GM21515 (cell line): ENCODE measurements around the gene TANGO2.

ENCODE experiments used
- ATAC-seq: cut with Tn5 transposase; IDR thresholded peaks from one replicate; pipeline ENCODE4 v1.9.1; 2021; ENCODE audit not compliant: unreplicated experiment

The TANGO2 gene

GRCh38 chr22:20024650-20025397 is 3.9 kb downstream of the TANGO2 start:
- no peak for ATAC-seq

- no peak for ATAC-seq
These were observed 4.7 kb downstream of the TANGO2 start for GRCh38 chr22:20025401-20026203.

- ATAC-seq = no peak
These were observed 5.4 kb downstream of the TANGO2 start for GRCh38 chr22:20026204-20026908.

- no peak for ATAC-seq
These were observed 6.2 kb downstream of the TANGO2 start for GRCh38 chr22:20026996-20027601.

DNA sequence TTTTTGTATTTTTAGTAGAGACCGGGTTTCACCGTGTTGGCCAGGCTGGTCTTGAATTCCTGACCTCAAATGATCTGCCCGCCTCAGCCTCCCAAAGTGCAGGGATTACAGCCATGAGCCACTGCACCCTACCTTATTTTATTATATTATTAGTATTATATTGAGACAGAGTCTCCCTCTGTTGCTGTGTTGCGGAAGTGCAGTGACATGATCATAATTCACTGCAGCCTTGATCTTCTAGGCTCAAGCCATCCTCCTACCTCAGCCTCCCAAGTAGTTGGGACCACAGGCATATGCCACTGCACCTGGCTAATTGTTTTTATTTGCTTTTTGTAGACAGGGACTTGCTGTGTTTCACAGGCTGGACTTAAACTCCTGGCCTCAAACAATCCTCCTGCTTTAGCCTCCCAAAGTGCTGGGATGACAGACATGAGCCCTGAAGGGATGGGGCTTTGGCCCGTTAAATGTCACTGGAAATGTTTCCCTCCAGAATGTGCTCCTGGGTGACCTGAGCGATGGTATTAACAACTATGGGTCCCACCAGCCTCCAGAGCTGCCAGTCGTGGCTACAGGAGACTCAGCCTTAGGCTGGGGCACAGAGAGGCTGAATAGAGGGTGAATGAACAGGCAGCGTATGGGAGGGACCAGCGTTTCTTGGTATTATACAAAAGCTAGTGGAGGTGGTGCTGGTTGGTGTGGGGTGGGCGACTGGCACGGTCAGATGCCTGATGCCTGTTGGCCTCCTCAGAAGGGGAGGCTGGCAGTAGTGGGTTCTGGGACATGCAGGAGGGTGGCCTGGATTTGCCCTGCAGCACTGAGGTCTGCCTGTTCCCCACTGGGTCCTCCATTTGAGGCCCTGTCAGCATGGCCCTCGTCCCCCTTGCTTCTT is 7.3 kb downstream of the TANGO2 start:
- no peak for ATAC-seq

- ATAC-seq = no peak
These were observed 8.1 kb downstream of the TANGO2 start for GRCh38 chr22:20028855-20029549.

DNA sequence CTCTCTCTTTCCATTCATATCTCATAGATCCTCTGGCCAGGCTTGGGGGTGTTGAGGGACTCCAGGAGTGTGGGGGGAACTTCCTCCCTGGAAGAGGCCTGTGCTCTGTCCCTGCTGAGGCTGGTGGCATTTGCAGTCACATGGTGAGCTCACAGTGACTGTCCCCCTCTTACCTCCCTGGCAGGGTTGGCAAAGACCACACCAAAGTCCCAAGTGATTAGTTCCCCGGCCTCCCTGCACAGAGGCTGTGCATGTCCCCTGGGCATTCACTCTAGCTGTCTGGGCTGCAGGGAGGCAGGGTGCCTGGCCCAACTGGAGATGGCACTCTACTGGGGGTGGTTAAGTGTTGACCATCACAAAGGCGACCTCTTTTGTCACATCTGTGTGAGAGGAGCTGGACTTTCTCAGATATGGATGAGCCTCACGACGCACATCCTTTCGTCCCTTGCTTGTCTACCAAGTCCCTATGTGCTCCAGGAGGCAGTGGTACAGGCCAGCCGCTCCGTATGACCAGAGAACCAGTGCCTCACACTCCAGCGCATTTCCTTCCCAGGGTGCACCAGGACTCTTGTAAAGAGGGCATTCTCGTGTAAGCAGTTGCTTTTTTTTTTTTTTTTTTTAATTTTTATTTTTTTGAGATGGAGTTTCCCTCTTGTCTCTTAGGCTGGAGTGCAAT is 8.8 kb downstream of the TANGO2 start:
- no peak for ATAC-seq

- no peak for ATAC-seq
These were observed 11.0 kb downstream of the TANGO2 start for GRCh38 chr22:20031732-20032406.

DNA sequence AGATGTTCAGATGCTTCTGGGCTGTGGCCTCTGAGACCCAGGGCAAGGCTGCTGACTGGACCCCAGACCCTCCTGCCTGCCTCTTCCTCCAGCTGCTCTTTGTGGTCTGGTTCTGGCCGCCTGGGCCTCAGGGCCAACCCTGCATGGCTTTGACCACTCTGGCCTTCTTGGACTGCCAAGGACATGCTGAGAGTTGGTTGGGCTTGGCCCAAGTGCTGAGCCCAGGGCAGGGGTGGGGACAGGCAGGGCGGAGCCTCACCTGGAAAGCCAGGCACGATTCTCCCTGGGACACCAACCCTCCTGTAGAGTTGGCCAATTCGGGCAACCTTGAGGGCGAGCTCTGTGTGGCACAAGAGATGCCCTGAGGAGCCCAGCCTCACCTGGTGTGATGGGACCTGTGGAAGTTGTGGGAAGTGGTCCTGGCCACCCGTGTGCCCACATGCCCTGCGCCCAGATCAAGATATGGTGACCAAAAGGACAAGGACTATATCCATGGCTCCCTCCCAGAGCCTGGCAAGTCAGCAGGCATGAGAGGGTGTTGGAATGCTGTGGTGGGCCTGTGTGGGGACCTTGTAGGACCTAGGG is 11.6 kb downstream of the TANGO2 start:
- no peak for ATAC-seq

DNA sequence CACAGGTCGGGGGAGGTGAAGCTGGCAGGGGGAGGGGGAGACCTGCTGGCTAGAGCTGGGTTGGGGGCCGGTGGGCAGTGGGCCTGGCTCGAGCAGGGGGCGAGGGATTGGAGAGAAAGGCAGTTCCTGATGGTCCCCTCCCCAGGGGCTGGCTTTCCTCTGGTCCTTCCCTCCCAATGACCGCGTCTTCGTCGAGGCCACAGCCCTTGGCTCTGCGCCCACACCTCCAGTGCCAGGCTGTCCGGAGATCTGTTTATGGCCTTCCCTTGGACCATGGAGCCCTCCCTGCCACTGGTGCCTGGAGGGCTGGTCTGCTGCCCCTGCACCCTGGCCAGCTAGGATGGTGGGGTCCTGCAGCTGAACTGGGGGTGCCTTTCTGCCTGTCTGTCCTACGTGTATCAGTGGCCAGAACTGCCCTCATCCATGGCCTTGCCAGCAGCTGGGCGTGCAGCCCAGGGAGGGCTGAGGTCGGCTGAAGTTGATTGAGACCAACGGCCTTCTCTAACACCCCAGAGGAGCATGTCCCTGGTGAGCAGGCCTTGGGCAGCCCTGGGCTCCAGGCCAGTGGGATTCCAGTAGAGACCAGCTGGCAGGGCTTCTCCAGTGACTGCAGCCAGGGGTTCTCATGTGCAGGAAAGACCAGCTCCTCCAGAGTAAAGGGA is 12.3 kb downstream of the TANGO2 start:
- no peak for ATAC-seq

GRCh38 chr22:20034143-20034542 is 13.2 kb downstream of the TANGO2 start:
- ATAC-seq = no peak

GRCh38 chr22:20035375-20036083 is 14.6 kb downstream of the TANGO2 start:
- no peak for ATAC-seq

GRCh38 chr22:20036084-20036482 is 15.2 kb downstream of the TANGO2 start:
- no peak for ATAC-seq

DNA sequence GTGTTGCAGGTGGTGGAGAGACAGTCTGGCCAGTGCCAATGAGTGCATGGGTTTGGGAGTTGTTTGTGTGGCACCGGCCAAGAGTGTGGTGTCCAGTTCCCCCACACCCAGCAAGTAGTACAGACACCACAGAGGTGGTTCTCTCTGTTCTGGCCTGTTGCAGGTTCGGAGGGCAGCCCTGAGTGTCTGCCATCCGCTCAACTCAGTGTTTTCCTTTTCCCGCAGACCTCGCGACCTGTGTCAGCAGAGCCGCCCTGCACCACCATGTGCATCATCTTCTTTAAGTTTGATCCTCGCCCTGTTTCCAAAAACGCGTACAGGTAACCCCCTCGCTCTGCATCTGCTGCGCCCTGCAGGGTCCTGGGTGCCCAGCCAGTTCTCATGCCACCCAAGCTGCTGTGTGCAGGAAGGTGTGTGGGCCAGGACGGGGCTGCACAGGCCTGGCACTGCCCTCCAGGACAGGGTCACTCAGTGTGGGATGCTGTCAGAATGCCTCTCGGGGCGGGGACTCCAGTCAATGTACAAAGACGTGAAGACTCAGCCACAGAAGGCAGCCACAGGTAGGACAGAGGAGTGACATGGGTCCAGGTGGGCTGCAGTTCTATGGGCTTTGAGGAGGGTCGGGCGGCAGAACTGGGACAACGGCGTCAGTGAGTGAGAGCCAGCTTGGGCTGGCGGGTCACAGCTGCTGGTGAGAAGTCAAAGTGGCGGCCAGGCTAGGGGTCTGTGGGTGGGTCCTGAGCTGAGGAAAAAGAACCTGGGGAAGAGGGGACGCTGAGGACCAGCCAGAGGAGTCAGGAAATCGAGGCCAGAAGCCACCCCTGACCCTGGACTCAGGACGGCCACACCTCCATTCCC is 15.9 kb downstream of the TANGO2 start:
- no peak for ATAC-seq

DNA sequence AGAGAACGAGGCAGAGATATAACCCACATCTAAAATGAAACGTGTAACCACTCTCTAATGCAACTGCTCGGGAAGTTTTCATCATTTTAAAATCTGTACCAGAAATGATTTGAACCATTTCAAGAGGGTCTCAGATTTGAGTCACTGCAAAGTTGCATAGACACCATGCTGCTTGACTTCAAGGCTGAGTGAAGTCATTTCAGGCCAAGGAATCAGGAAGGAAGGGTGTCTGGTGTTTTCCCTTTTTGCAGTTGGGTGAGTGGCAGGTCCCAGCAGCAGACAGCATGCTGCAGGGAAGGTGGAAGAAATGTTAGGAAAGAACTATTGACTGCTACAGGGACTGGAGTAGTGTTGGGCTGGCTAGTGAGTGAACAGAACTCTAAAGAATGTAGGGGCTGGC is 16.5 kb downstream of the TANGO2 start:
- ATAC-seq = no peak

DNA sequence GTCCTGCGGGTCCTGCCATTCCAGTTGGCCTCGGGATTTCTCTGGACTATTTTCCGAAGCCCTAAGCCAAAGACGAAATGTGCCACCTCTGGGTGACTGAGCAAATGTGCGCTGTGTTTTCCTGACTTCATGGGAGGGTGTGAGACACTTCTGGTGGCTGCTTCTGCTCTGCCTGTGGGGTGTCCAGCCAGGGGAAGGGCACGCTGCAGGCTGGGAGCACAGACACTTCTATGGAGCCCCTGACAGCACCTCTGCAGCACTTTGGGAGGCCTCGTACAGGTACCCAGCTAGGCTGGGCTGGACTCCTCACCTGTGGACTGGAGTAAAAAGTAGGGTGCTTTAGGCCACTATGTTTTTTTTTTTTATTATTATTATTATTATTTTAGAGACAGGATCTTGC is 17.7 kb downstream of the TANGO2 start:
- ATAC-seq = no peak
